Effector memory CD4-positive, alpha-beta T cell (primary cell): Measurements from ENCODE around the gene PACS1.

Source experiments
- DNase-seq, 3 donors: peaks; one replicate each; pipeline ENCODE4 v3.0.0-alpha.2; 2020
- H3K27ac ChIP-seq: 2 replicates; pipeline ENCODE4 v1.7.0; 2013; ENCODE audit warnings: mild to moderate bottlenecking, low read length, moderate library complexity; ENCODE audit not compliant: insufficient read depth, poor library complexity, severe bottlenecking
- H3K27me3 ChIP-seq: replicated peaks from 2 replicates; pipeline ENCODE4 v1.7.0; 2013; ENCODE audit warnings: mild to moderate bottlenecking, low read length; ENCODE audit not compliant: insufficient read depth, control insufficient read depth, poor library complexity, severe bottlenecking
- H3K36me3 ChIP-seq: 2 replicates; pipeline ENCODE4 v1.7.0; 2013; ENCODE audit warnings: mild to moderate bottlenecking, low read length, moderate library complexity; ENCODE audit not compliant: control insufficient read depth, insufficient read depth
- H3K4me1 ChIP-seq: 2 replicates; pipeline ENCODE4 v1.7.0; 2013; ENCODE audit warnings: low read length, mild to moderate bottlenecking; ENCODE audit not compliant: control insufficient read depth, insufficient read depth, poor library complexity, severe bottlenecking
- H3K4me3 ChIP-seq: 2 replicates; pipeline ENCODE4 v1.7.0; 2013; ENCODE audit warnings: low read length, low read depth, mild to moderate bottlenecking; ENCODE audit not compliant: insufficient read depth, poor library complexity, severe bottlenecking
- H3K9me3 ChIP-seq: 2 replicates; pipeline ENCODE4 v1.7.0; 2013; ENCODE audit warnings: mild to moderate bottlenecking, low read length, moderate library complexity; ENCODE audit not compliant: control insufficient read depth

Gene PACS1

DNA sequence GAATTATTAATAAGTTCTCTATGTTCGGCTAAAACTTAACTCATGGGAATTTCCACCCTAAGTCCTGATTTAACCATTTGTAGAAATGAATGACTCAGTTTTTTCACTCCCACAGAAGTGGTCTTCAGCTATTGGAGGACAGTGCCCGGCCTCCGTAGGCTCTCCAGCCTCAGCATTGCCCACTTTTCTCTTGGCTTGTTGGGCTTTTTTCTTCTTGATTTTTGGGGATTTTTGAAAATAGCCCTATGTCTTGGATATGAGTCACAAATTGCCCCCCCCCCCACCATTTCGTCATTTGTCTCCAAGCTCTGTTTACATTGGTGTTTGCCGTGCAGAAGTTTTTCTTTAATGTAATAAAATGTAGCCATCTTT is 66.7 kb downstream of the PACS1 start:
- H3K4me3 ChIP-seq, result no peak overlapping the region
- no peak overlapping the region for H3K27ac ChIP-seq
- DNase-seq, result no peak
- H3K4me1 ChIP-seq, result peaks cover 7% of the 10 kb centered on the region
- no peaks in the 10 kb centered on the region for H3K9me3 ChIP-seq
- H3K36me3 ChIP-seq, result no peaks in the 10 kb centered on the region
- no peaks in the 10 kb centered on the region for H3K27me3 ChIP-seq

DNA sequence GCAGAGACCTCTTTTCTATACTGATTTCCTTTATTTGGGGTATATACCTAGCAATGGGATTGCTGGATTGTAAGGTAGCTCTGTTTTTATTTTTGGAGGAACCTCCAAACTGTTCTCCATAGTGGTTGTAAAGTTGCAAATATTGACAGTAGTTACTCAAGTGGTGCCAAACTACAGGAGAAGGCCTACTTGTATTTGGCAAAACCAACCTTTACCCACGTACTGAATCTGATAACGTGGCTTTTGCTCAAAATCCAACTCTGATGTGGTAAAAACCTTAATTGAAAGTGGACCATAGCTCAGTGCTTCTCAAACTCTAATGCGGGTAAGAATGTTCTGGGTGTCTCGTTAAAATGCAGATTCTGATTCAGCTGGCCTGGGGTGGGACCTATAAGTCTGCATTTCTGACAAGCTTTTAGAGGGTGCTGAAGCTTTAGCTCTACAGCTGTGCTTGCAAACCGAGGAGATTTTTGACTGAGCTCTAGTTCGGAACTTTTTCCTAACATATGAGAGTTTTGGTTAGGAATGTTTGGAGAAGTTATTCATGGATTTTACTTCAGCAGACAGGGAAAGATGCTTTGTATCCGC is 69.8 kb downstream of the PACS1 start:
- Histone ChIP-seq H3K27me3 (no peaks in the 10 kb centered on the region), H3K4me1 (peaks cover 6% of the 10 kb centered on the region), H3K27ac (no peak overlapping the region), H3K9me3 (no peaks in the 10 kb centered on the region), H3K4me3 (no peak overlapping the region), H3K36me3 (peaks cover 4% of the 10 kb centered on the region)
- DNase-seq, result no peak

DNA sequence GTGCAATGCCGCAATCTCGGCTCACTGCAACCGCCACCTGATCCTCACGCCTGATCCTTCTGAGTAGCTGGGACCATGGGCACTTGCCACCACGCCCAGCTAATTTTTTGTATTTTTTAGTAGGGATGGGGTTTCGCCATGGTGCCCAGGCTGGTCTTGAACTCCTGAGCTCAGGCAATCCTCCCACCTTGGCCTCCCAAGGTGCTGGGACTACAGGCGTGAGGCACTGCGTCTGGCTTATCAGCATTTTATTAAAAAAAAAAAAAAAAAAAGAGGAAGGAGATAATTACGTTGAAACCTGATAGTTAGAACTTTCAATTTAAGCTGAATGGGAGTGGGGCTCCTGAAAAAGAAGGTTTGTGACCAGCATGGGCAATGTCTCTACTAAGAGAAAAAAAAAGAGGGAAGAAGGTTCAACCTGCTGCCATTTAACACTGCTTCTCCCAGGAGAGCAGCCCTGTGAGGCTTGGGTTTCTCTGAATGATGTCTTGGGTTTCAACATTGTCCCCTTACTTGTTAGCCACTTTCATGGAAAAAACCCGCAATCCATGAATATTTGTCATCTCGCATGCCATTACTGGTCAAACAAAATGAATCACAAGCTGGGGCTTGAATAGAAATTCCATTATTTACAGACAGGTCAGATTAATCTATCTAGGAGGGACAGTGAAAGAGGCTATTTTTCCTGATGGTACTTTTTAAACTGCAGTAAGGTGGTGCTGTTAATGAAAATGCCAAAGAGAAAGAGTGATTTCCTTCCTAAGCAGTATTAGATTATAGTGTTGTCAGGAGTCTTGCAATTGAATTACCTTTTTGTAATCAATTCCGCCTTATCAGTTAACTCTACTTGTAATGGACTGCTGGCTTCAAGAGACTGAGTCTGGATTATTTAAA is 72.5 kb downstream of the PACS1 start:
- no peak overlapping the region for H3K4me3 ChIP-seq
- H3K36me3 ChIP-seq, result peaks cover 4% of the 10 kb centered on the region
- no peak overlapping the region for H3K27ac ChIP-seq
- no peaks in the 10 kb centered on the region for H3K27me3 ChIP-seq
- peaks cover 3% of the 10 kb centered on the region for H3K4me1 ChIP-seq
- DNase-seq, result no peak
- no peaks in the 10 kb centered on the region for H3K9me3 ChIP-seq

DNA sequence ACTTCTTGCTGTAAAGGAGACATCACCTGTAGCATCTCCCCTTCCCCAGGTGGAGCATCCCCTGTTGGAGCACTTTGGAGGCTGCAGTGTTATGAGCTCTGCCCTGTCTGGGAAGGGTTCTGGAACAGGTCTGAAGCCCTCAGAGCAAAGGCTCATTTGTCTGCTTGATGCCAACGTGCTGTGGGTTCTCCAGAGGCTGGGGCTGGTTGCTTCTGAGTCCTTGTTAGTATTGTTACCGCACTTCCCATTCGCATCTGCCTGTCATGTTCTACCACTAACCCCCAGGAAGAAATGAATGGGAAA is 73.1 kb downstream of the PACS1 start:
- H3K36me3 ChIP-seq, result peaks cover 4% of the 10 kb centered on the region
- H3K4me1 ChIP-seq, result peaks cover 3% of the 10 kb centered on the region
- no peak overlapping the region for H3K4me3 ChIP-seq
- no peak for DNase-seq
- H3K9me3 ChIP-seq, result no peaks in the 10 kb centered on the region
- H3K27me3 ChIP-seq, result no peaks in the 10 kb centered on the region
- no peak overlapping the region for H3K27ac ChIP-seq

DNA sequence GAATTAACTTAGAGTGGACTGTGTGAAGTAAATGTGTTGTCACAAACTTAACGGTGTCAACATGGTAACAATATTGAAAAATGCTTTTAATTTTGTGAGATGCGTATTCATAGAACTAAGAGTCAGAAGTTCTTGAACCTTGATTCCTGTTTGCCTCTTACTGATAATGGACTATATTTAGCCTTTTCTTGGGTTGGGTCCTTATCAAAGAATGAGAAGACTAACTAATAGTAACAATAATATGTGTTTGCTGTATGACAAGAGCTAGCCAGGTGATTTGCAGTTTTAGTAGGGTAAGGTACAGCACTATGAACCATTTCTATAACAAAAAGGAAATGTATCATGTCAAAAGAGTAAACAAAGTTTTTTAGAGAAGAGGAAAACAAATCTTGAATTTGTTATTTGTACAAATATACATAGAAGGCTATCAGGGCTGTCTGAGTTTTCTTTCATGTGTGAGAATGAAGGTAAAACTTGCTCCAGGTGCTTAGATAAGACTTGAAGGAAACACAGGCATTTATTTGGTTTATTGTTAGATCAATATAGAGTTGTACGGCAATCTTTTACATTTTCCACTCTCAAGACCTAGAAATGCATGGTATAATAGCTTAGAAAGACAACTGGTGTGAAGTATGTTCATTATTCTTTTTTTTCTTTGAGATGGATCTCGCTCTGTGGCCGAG is 74.1 kb downstream of the PACS1 start:
- no peak for DNase-seq
- no peak overlapping the region for H3K4me3 ChIP-seq
- H3K27ac ChIP-seq, result no peak overlapping the region
- H3K27me3 ChIP-seq, result no peaks in the 10 kb centered on the region
- H3K9me3 ChIP-seq, result no peaks in the 10 kb centered on the region
- peaks cover 4% of the 10 kb centered on the region for H3K36me3 ChIP-seq
- H3K4me1 ChIP-seq, result peaks cover 3% of the 10 kb centered on the region

DNA sequence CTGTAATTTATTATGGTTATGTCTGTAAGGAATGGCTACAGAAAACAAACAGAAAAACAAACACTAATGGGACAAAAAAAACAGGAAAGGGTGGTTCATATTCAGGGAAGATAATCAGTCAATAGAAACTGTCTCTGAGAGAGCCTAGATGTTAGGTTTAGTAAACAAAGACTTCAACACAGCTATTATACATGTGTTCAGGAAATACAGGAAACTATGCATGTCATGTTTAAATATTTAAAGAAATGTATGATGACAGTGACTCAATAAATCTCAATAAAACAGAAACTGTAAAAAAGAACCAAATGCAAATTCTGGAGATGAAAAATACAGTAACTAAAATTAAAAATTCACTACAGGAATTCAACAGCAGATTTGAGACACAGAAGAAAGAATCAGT is 76.0 kb downstream of the PACS1 start:
- Histone ChIP-seq H3K36me3 (peaks cover 4% of the 10 kb centered on the region), H3K4me3 (no peak overlapping the region), H3K4me1 (peaks cover 3% of the 10 kb centered on the region), H3K27me3 (no peaks in the 10 kb centered on the region), H3K27ac (no peak overlapping the region), H3K9me3 (no peaks in the 10 kb centered on the region)
- DNase-seq, result no peak

DNA sequence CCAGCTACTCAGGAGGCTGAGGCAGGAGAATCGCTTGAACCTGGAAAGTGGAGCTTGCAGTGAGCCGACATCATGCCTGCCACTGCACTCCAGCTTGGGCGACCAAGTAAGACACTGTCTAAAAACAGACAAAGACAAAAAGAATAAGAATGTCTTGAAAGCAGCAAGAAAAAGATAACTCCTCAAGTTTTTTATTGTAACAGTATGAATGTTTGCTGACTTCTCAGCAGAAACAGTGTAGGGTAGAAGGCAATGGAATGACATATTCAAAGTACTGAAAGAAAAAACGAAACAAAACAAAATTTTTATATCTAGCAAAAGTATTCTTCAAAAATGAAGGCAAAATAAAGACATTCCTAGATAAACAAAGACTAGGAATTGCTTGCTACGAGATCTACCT is 76.9 kb downstream of the PACS1 start:
- H3K9me3 ChIP-seq, result no peaks in the 10 kb centered on the region
- DNase-seq, result no peak
- H3K27me3 ChIP-seq, result no peaks in the 10 kb centered on the region
- no peak overlapping the region for H3K27ac ChIP-seq
- H3K4me3 ChIP-seq, result no peak overlapping the region
- H3K36me3 ChIP-seq, result peaks cover 4% of the 10 kb centered on the region
- H3K4me1 ChIP-seq, result peaks cover 3% of the 10 kb centered on the region

DNA sequence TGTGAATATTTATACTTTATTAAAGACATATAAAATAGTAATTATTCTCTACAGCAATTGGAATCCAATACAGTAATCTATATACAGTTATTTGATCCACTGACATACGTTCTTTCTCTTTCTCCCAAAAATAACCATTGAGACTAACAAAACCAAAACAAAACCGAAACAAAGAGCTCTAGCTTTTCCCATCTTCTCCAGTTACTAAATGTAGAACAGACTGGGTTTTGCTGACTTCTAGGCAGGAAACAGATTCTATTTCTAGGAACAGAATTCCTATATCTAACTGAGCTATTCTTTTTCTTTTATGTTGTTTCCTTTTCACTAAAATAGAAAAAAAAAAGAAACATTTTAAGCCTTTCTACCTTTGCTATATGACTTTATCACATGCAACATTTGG is 80.1 kb downstream of the PACS1 start:
- Histone ChIP-seq H3K4me3 (no peak overlapping the region), H3K9me3 (no peaks in the 10 kb centered on the region), H3K36me3 (peaks cover 4% of the 10 kb centered on the region), H3K4me1 (no peaks in the 10 kb centered on the region), H3K27me3 (no peaks in the 10 kb centered on the region), H3K27ac (no peak overlapping the region)
- DNase-seq, result no peak

DNA sequence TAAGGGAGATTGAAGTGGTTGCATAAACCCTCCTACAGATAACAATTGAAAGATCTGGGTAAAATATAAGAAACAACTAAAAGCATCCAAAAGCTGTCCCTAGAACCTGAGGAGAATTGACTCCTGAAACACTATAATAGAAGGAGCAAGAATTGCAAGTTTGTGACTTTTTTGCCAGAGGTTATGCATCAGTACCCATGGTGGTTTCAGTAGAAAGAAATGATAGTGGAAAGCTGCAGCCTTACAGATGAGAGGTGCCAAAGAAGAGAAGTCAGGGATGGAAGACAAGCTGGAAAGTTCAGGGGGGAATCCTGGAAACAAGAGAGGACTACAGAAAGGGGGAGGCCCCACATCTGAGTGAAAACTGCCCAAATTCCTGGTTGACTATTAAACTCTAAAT is 80.7 kb downstream of the PACS1 start:
- Histone ChIP-seq H3K4me3 (no peak overlapping the region), H3K9me3 (no peaks in the 10 kb centered on the region), H3K4me1 (no peaks in the 10 kb centered on the region), H3K27ac (no peak overlapping the region), H3K27me3 (no peaks in the 10 kb centered on the region), H3K36me3 (peaks cover 4% of the 10 kb centered on the region)
- no peak for DNase-seq

DNA sequence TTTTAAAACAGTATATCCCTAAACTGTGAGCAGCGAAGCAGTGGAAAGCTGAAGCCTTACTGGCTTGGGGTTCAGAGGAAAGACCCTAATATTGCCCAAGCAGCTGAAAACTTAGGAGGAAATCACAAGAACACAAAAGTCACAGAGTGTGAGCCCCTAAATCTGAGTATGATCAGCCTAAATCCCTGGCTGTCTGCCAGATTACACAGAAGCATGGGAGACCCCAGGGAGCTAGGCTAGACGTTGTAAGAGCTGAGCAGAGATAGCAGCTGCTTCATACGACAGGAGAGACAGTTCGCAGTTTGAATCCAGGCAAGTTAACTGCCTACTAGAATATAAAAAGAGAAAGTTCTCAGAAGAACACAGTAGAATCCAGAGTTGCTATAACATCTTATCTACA is 81.2 kb downstream of the PACS1 start:
- Histone ChIP-seq H3K27me3 (no peaks in the 10 kb centered on the region), H3K4me1 (no peaks in the 10 kb centered on the region), H3K9me3 (no peaks in the 10 kb centered on the region), H3K27ac (no peak overlapping the region), H3K4me3 (no peak overlapping the region), H3K36me3 (peaks cover 4% of the 10 kb centered on the region)
- no peak for DNase-seq
